ENCODE results near the gene FARS2.

Gene FARS2

DNA sequence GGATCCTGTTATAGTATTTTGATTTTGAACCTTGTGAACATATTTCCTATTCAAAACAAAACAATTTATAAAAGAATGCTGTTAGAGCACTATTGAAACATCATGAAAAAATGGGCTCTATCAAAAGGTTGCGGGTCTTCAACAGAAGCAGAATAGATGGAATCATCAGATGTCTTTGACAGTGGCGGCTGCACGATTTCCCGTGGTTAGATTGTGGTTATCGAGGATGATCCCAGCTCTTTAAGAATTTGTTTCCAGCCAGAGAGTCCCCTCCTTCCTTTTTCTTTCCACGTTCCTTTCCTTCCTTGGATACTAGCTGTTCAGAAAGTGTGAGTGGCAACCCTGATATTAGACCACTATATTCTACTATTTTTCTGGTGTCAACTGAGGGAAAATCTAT, 163.4 kb downstream of the FARS2 start (continued):
- no peak for TF ChIP-seq ZNF302 (tag by site-specific recombination; IDR thresholded peaks at IDR 0.05; ENCODE audit: low read depth)
- no peak for TF ChIP-seq HOXC10 (CRISPR knock-in tag; IDR thresholded peaks at IDR 0.05)

DNA sequence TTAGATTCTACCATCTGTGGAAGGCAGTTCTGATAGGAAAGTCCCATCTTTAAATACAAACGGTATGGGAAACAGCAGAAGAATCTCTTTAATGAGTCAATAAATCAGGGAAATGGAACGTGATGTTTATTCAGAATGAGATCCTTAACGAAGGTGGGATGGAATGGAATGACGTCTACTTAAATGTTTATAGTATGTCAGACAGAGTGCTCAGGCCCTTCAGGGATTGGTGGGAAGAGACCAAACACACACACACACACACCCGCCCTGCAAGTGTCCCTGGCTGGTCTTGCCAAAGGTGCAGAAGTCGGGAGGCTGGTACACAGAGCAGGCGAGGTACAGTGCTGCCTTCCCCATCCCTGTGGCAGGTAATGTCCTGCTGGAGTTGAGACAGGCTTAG, 164.0 kb downstream of the FARS2 start:
- Histone ChIP-seq H3K27ac (ENCODE audit: extremely low read depth, low read depth, low read length) (no peak overlapping the region), H3K4me3 (ENCODE audit: low read depth, low read length) (no peak overlapping the region), H3K4me1 (ENCODE audit: control insufficient read depth, insufficient read depth, low read length) (no peaks in the 10 kb centered on the region), H3K9me3 (ENCODE audit: control insufficient read depth, insufficient read depth, low read depth, low read length) (no peaks in the 10 kb centered on the region), H3K36me3 (ENCODE audit: control insufficient read depth in 2 of 2, insufficient read depth in 1 of 2, low read length in 2 of 2) (no peaks in the 10 kb centered on the region)
- ChIA-PET CTCF (no interaction called here), POLR2A (no interaction called here)
- 0 out of 2 replicates have a peak, but pooled peaks have one; percentile 25 for TF ChIP-seq ZNF629 (tag by site-specific recombination; IDR thresholded peaks at IDR 0.05)
- no peak for TF ChIP-seq ZIC2 (tag by site-specific recombination; IDR thresholded peaks at IDR 0.05)
- TF ChIP-seq SP2 (tag by site-specific recombination; IDR thresholded peaks at IDR 0.05) = peak; percentile 15; the same call in 1 of the 2 replicates
- no peak for TF ChIP-seq ZNF571 (tag by site-specific recombination; IDR thresholded peaks at IDR 0.05)
- no peak for TF ChIP-seq ZNF211 (tag by site-specific recombination; IDR thresholded peaks at IDR 0.05; ENCODE audit: low read depth)
- no peak for TF ChIP-seq ZNF311 (tag by site-specific recombination; IDR thresholded peaks at IDR 0.05; ENCODE audit: borderline replicate concordance)
- no peak for TF ChIP-seq ZEB2 (tag by site-specific recombination; IDR thresholded peaks at IDR 0.05)
- peak; percentile 53 for TF ChIP-seq WT1 (tag by site-specific recombination; IDR thresholded peaks at IDR 0.05)
- TF ChIP-seq ZNF76 (tag by site-specific recombination; IDR thresholded peaks at IDR 0.05; ENCODE audit: borderline replicate concordance, low read depth) = no peak
- TF ChIP-seq BCL11B (tag by site-specific recombination; IDR thresholded peaks at IDR 0.05; ENCODE audit: low read depth) = no peak
- TF ChIP-seq, protein P1, sequence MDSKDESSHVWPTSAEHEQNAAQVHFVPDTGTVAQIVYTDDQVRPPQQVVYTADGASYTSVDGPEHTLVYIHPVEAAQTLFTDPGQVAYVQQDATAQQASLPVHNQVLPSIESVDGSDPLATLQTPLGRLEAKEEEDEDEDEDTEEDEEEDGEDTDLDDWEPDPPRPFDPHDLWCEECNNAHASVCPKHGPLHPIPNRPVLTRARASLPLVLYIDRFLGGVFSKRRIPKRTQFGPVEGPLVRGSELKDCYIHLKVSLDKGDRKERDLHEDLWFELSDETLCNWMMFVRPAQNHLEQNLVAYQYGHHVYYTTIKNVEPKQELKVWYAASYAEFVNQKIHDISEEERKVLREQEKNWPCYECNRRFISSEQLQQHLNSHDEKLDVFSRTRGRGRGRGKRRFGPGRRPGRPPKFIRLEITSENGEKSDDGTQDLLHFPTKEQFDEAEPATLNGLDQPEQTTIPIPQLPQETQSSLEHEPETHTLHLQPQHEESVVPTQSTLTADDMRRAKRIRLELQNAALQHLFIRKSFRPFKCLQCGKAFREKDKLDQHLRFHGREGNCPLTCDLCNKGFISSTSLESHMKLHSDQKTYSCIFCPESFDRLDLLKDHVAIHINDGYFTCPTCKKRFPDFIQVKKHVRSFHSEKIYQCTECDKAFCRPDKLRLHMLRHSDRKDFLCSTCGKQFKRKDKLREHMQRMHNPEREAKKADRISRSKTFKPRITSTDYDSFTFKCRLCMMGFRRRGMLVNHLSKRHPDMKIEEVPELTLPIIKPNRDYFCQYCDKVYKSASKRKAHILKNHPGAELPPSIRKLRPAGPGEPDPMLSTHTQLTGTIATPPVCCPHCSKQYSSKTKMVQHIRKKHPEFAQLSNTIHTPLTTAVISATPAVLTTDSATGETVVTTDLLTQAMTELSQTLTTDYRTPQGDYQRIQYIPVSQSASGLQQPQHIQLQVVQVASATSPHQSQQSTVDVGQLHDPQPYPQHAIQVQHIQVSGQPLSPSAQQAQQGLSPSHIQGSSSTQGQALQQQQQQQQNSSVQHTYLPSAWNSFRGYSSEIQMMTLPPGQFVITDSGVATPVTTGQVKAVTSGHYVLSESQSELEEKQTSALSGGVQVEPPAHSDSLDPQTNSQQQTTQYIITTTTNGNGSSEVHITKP (tag by site-specific recombination; IDR thresholded peaks at IDR 0.05) = peak; percentile 55; the same call in 1 of the 2 replicates
- TF ChIP-seq, protein P2, sequence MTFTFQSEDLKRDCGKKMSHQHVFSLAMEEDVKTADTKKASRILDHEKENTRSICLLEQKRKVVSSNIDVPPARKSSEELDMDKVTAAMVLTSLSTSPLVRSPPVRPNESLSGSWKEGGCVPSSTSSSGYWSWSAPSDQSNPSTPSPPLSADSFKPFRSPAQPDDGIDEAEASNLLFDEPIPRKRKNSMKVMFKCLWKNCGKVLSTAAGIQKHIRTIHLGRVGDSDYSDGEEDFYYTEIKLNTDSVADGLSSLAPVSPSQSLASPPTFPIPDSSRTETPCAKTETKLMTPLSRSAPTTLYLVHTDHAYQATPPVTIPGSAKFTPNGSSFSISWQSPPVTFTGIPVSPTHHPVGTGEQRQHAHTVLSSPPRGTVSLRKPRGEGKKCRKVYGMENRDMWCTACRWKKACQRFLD (tag by site-specific recombination; IDR thresholded peaks at IDR 0.05) = no peak
- no peak for TF ChIP-seq ZXDB (tag by site-specific recombination; IDR thresholded peaks at IDR 0.05)
- TF ChIP-seq ZNF670 (tag by site-specific recombination; IDR thresholded peaks at IDR 0.05; ENCODE audit: low read depth) = no peak
- TF ChIP-seq ZNF560 (tag by site-specific recombination; IDR thresholded peaks at IDR 0.05; ENCODE audit: borderline replicate concordance) = no peak
- TF ChIP-seq, protein P3, sequence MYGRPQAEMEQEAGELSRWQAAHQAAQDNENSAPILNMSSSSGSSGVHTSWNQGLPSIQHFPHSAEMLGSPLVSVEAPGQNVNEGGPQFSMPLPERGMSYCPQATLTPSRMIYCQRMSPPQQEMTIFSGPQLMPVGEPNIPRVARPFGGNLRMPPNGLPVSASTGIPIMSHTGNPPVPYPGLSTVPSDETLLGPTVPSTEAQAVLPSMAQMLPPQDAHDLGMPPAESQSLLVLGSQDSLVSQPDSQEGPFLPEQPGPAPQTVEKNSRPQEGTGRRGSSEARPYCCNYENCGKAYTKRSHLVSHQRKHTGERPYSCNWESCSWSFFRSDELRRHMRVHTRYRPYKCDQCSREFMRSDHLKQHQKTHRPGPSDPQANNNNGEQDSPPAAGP (tag by site-specific recombination; IDR thresholded peaks at IDR 0.05) = peak; percentile 36; the same call in 1 of the 2 replicates
- TF ChIP-seq ZNF843 (tag by site-specific recombination; IDR thresholded peaks at IDR 0.05) = 0 out of 2 replicates have a peak, but pooled peaks have one; percentile 32
- peak; percentile 29; the same call in 1 of the 2 replicates for TF ChIP-seq ZNF600 (tag by site-specific recombination; IDR thresholded peaks at IDR 0.05)
- no peak for TF ChIP-seq ZNF16 (tag by site-specific recombination; IDR thresholded peaks at IDR 0.05; ENCODE audit: low read depth)
